Measurements from ENCODE around the gene KIRREL3.

Gene KIRREL3

DNA sequence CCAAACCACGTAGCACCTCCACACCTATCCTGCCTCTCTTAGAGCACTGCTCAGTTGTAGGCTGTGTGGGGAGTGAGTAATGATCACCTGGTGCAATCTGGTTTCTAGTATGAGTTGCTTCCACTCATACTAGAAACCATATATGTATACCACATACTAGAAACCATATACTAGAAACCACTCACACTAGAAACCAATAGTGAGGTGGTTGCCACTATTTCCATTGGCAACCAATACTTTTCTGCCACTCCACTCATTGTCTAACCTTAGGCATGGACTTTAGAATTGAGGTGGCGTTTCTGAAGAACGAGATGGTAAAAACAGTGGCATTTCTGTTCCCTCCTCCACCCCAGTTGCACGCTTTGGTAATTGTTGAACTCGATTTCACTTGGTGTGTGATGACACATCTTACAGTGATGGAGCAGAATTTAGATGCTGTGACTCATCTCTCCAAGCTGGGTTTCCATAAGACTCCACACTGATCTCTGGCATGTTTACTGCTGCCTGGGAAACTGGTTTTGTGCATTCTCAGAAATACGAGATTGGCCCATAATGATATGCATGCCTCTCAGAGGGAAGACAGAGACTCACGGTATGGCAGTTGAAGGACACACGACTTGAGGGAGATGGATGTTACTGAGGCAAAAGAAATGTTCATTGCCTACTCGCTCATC lies 82.9 kb downstream of the KIRREL3 start:
- in situ Hi-C loops (cut with MboI; ENCODE audit: low sequenced_read_pairs), result no loop called here

DNA sequence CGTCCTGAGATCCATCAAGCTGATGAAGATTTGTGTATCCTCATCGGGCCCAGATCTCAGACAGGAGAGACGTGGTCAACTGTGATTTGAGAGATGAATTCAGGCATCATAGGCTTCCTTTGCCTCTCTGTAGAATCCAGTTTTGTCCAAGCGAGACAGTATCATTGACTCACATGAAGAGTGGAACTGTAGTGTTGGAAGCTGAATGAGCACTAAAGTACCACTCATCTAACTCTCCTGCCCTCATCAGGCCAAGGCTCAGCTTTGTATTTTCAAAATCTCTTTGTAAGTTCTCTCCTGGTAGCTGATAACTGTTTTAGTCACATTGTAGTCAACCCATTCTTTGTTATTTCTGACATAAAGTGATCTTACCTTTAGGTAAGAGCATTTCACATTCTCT lies 85.1 kb downstream of the KIRREL3 start:
- in situ Hi-C loops (cut with MboI; ENCODE audit: low sequenced_read_pairs), result no loop called here

- in situ Hi-C loops (cut with MboI; ENCODE audit: low sequenced_read_pairs), result no loop called here
These were observed 85.6 kb downstream of the KIRREL3 start for GRCh38 chr11:126914941-126915340.

- in situ Hi-C loops (cut with MboI; ENCODE audit: low sequenced_read_pairs), result no loop called here
These were observed 86.4 kb downstream of the KIRREL3 start for GRCh38 chr11:126914166-126914565.

- in situ Hi-C loops (cut with MboI; ENCODE audit: low sequenced_read_pairs), result no loop called here
These were observed 96.0 kb downstream of the KIRREL3 start for GRCh38 chr11:126904520-126904919.

DNA sequence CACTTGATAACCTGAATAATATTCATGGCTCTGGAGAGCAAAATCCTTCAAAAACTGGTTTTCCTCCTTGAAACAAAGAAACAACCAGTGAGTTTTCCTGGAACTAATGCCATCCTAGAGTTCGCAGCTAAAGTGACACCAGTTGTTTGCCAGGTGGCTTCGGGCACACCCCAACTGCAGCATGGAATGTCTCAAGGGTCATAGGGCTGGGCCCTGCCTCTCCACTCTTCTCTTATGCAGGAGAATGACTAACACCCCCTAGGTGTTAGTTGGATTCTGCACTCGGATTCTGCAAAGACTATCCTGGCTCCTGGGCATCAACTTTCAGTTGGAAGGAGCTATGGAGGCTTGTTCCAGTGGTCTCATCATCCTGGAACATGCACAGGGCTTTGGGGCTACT lies 98.8 kb downstream of the KIRREL3 start:
- in situ Hi-C loops (cut with MboI; ENCODE audit: low sequenced_read_pairs), result no loop called here

- in situ Hi-C loops (cut with MboI; ENCODE audit: low sequenced_read_pairs), result no loop called here
These were observed 100.4 kb downstream of the KIRREL3 start for GRCh38 chr11:126899961-126900748.

GRCh38 chr11:126898802-126899201 lies 101.8 kb downstream of the KIRREL3 start:
- in situ Hi-C loops (cut with MboI; ENCODE audit: low sequenced_read_pairs), result no loop called here

GRCh38 chr11:126897430-126897829 lies 103.1 kb downstream of the KIRREL3 start:
- in situ Hi-C loops (cut with MboI; ENCODE audit: low sequenced_read_pairs), result no loop called here

GRCh38 chr11:126896025-126896424 lies 104.5 kb downstream of the KIRREL3 start:
- in situ Hi-C loops (cut with MboI; ENCODE audit: low sequenced_read_pairs), result no loop called here

- in situ Hi-C loops (cut with MboI; ENCODE audit: low sequenced_read_pairs), result no loop called here
These were observed 106.8 kb downstream of the KIRREL3 start for GRCh38 chr11:126893796-126894195.

GRCh38 chr11:126892756-126893155 lies 107.8 kb downstream of the KIRREL3 start:
- in situ Hi-C loops (cut with MboI; ENCODE audit: low sequenced_read_pairs), result no loop called here

DNA sequence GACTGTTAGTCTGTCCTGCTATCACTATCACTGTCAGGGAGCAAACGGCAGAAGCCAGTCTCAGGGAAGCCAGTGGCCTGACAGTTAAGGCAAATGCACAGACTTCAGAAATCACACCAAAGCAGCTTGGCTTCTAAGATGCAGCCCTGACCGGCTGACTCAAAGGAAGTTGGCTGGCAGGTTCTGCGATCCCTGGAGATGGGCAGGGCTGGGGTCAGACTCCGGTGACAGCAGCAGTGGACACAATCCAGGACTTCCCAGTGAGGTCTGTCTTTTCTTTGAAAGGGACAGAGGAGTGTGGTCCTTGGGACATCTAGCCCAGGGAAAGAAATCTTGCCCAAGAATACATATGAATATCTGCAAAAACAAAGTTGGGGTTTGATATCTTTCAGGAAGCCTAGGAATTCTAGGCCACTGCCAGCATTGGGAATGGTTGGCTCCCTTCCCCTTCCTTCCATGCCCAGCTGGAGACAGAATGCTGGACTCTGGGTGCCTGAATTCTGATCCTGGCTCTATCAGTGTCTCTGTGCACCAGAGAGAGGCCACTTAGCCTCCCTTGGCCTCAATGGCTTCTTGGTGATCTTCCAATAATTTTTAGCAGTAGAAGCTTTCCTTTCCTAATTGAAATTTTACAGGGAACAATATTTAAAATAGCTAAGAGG lies 108.9 kb downstream of the KIRREL3 start:
- in situ Hi-C loops (cut with MboI; ENCODE audit: low sequenced_read_pairs), result no loop called here

- in situ Hi-C loops (cut with MboI; ENCODE audit: low sequenced_read_pairs), result no loop called here
These were observed 110.0 kb downstream of the KIRREL3 start for GRCh38 chr11:126890561-126890960.

DNA sequence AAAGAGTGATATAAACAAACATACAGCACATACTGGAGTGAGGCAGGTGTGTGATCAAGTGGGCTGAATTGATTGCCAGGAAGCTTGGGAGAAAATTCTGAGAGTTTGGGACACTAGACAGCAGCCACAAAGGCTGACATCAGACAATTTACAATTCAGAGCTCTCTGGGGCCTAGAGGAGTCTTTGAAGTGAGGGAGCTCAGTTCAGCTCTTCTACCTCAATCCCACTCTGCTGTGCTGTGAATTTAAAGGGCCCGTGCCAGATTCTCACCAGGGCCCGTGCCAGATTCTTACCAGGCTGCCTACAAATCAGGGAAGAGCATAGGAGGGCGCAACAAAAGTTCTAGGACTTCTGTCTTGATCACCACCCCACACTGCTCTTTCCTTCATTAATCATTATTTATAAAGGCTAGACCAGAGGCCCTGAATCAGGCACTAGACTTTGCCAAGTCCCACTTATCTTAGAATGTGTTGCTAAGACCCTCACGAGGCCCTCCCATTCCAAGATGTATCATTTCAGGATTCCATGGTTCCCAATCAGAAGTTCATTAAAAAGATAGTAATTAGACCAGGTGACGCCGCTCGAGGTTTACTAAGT lies 112.4 kb downstream of the KIRREL3 start:
- in situ Hi-C loops (cut with MboI; ENCODE audit: low sequenced_read_pairs), result no loop called here

DNA sequence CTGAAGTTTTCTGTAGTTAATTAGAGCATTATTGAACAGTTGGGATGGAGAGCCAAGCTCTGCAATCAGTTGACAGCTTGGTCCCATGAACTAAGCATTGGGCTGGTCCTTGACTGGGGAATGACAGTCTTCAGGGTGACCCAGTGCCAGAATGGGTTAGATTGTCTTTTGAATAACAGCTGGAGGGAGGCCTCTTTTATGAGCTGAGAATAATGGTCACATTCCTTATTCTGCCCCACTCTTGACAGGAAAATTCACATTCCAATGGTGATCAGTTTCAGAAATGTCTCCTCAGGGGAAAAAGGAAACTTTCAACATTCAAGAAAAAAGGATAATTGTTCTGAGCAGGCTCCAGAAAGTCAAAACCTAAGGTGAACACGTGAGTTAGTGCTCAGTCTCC lies 113.9 kb downstream of the KIRREL3 start:
- in situ Hi-C loops (cut with MboI; ENCODE audit: low sequenced_read_pairs), result no loop called here

GRCh38 chr11:126886085-126886484 lies 114.5 kb downstream of the KIRREL3 start:
- in situ Hi-C loops (cut with MboI; ENCODE audit: low sequenced_read_pairs), result no loop called here

GRCh38 chr11:126884594-126884993 lies 116.0 kb downstream of the KIRREL3 start:
- in situ Hi-C loops (cut with MboI; ENCODE audit: low sequenced_read_pairs), result no loop called here

GRCh38 chr11:126884192-126884591 lies 116.4 kb downstream of the KIRREL3 start:
- in situ Hi-C loops (cut with MboI; ENCODE audit: low sequenced_read_pairs), result no loop called here

GRCh38 chr11:126880872-126881271 lies 119.7 kb downstream of the KIRREL3 start:
- in situ Hi-C loops (cut with MboI; ENCODE audit: low sequenced_read_pairs), result no loop called here

DNA sequence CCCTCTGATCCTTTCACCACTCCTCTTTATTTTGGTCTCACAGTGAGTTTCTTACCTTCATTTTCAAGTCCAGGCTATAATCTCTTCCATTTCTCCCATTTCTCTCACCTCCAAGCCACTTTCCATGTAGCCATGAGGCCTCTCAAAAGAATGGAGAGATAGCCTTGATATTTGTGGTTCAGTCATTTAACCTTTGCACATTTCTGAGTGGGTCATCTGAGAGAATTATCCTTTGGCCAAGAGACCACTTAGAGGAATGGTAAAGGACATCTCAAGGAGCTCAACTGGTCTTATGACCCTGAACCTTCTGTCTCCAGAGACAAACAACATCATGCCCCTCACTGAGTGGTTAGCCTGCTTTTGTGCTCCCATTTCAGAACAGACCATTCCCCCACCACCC lies 121.1 kb downstream of the KIRREL3 start:
- in situ Hi-C loops (cut with MboI; ENCODE audit: low sequenced_read_pairs), result no loop called here
